IPS DF 6.9 (cell line): ENCODE results near the gene GNPDA1.

ENCODE experiments used
- DNase-seq: peaks from one replicate; pipeline ENCODE4 v3.0.0-alpha.2; 2013; ENCODE audit warnings: low read depth, low spot score
- H3K27ac ChIP-seq: one replicate; pipeline ENCODE4 v1.5.1; 2013; ENCODE audit warnings: low read length, control low read depth
- H3K27me3 ChIP-seq: 2 replicates; pipeline ENCODE4 v1.6.1; 2013; ENCODE audit warnings: mild to moderate bottlenecking, low read length; ENCODE audit not compliant: control insufficient read depth, insufficient read depth
- H3K36me3 ChIP-seq: 2 replicates; pipeline ENCODE4 v1.6.1; 2013; ENCODE audit warnings: low read length; ENCODE audit not compliant: control insufficient read depth, insufficient read depth
- H3K4me1 ChIP-seq: 2 replicates; pipeline ENCODE4 v1.6.1; 2013; ENCODE audit warnings: low read length; ENCODE audit not compliant: control insufficient read depth, insufficient read depth
- H3K4me3 ChIP-seq: 2 replicates; pipeline ENCODE4 v1.5.1; 2013; ENCODE audit warnings: mild to moderate bottlenecking, low read length
- H3K9me3 ChIP-seq: 2 replicates; pipeline ENCODE4 v1.6.1; 2013; ENCODE audit warnings: low read length, inconsistent platforms; ENCODE audit not compliant: control insufficient read depth, insufficient read depth
- WGBS: extraction: QIAGEN DNeasy Blood & Tissue Kit; methylation state at CpG from one replicate; pipeline ENCODE4 v1.1.7; 2013; ENCODE audit warnings: mixed read lengths, missing lambda C conversion rate; ENCODE audit not compliant: insufficient read length, insufficient coverage; 5-methylcytosine and 5-hydroxymethylcytosine counted together

GNPDA1 gene

DNA sequence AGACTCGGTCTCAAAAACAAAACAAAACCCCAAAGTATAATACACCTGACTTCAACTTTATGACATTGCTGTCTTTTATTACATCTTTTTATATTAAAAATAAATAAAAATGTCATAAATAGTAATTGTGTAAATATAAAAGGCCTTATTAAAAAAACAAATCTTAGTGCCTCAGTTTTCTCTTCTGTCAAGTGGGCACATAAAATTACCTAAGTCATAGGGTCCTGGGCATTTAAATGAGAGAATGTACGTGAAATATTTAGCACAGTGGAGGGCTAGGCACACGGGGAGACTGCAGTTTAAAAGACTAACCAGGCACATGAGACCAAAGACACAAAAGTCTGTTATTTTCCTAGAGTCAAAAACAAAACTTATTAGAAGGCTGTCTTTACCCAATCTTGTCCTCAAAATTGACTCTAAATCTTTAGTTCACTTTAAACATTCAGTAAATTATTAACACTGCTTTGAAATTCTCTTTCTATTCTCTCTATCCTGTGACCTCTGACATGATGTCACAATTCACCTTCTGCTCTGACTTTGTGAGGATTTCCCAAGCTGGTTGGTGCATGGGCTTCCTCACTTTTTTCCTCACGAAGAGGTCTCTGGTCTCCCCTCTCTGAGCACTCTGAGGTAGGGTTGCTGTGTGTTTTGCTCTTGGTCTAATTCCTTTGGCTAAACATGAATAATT is 46.4 kb downstream of the GNPDA1 start:
- no peaks in the 10 kb centered on the region for H3K9me3 ChIP-seq
- no peaks in the 10 kb centered on the region for H3K27me3 ChIP-seq
- no peak overlapping the region for H3K4me3 ChIP-seq
- no CpG with 5 or more reads among the region's 4 CpGs for WGBS
- H3K36me3 ChIP-seq = no peaks in the 10 kb centered on the region
- H3K4me1 ChIP-seq = no peaks in the 10 kb centered on the region; the same call in 1 of the 2 replicates
- H3K27ac ChIP-seq = no peak overlapping the region
- no peak for DNase-seq

DNA sequence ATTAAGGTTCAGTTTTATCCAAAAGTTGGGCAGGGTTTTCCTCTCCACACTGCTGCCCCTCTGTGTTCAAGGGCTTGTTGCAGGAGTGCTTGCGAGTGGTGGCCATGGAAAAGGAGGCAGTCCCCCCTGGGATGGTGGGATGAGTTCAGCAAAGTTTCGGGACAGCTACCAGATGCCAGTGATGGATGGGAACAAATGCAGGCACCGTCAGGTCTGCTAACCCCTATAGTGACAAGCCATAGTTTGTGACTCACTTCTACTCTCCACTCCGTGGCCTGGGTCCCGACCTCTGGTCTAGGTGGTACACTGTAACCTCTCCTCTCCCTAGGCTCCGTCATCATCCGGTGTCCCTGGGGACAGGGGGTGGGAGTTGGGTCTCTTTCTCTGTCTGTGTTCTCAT is 47.8 kb downstream of the GNPDA1 start:
- WGBS = no CpG with 5 or more reads among the region's 7 CpGs
- no peak for DNase-seq
- Histone ChIP-seq H3K4me3 (no peak overlapping the region), H3K9me3 (no peaks in the 10 kb centered on the region), H3K4me1 (peaks cover 2% of the 10 kb centered on the region; the same call in 1 of the 2 replicates), H3K36me3 (no peaks in the 10 kb centered on the region), H3K27me3 (no peaks in the 10 kb centered on the region), H3K27ac (no peak overlapping the region)

DNA sequence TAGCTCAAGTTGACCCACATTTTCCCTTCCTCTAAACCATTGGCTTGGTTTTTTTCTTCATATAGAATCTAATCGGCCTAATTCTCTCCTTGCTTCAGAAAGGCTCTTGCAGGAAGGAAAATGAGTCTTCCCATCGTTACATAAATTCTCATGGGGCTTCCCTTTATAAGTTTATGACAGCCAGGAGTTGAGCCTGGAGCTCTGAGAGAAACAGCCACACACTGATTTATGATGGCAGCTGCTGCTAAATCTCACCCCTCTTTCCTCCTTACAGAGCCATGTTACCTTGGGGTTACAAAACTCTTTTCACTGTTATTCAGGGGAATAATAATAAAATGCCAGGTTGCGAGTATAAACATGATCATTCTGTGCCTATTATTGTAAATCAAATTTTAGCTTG is 49.1 kb downstream of the GNPDA1 start:
- no peak overlapping the region for H3K27ac ChIP-seq
- H3K27me3 ChIP-seq = no peaks in the 10 kb centered on the region
- H3K9me3 ChIP-seq = no peaks in the 10 kb centered on the region
- no peak for DNase-seq
- no CpG with 5 or more reads among the region's 3 CpGs for WGBS
- no peaks in the 10 kb centered on the region for H3K36me3 ChIP-seq
- peaks cover 4% of the 10 kb centered on the region; the same call in 1 of the 2 replicates for H3K4me1 ChIP-seq
- no peak overlapping the region for H3K4me3 ChIP-seq

DNA sequence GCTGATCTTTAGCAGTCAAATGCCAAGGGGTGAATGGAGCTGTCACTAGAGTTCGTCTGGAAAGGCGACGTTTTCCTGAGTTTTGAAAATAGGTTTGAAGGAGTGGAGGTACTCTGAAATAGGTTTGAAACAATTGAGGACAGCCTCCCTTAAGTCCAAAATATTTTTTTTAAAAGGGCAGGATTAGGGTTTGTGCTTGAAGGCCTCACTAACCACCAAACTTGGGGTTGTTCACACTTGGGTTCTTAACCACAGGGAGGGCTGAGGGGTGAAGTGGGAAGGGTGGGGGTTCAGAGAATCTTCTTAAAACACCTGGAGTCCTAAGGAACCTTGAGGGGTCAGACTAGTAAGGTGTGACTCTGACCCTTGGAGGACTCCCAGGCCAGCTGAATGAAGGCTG is 51.4 kb downstream of the GNPDA1 start:
- Histone ChIP-seq H3K36me3 (no peaks in the 10 kb centered on the region), H3K27ac (no peak overlapping the region), H3K4me3 (no peak overlapping the region), H3K9me3 (no peaks in the 10 kb centered on the region), H3K4me1 (peaks cover 4% of the 10 kb centered on the region; the same call in 1 of the 2 replicates), H3K27me3 (no peaks in the 10 kb centered on the region)
- no peak for DNase-seq
- no CpG with 5 or more reads among the region's 3 CpGs for WGBS

DNA sequence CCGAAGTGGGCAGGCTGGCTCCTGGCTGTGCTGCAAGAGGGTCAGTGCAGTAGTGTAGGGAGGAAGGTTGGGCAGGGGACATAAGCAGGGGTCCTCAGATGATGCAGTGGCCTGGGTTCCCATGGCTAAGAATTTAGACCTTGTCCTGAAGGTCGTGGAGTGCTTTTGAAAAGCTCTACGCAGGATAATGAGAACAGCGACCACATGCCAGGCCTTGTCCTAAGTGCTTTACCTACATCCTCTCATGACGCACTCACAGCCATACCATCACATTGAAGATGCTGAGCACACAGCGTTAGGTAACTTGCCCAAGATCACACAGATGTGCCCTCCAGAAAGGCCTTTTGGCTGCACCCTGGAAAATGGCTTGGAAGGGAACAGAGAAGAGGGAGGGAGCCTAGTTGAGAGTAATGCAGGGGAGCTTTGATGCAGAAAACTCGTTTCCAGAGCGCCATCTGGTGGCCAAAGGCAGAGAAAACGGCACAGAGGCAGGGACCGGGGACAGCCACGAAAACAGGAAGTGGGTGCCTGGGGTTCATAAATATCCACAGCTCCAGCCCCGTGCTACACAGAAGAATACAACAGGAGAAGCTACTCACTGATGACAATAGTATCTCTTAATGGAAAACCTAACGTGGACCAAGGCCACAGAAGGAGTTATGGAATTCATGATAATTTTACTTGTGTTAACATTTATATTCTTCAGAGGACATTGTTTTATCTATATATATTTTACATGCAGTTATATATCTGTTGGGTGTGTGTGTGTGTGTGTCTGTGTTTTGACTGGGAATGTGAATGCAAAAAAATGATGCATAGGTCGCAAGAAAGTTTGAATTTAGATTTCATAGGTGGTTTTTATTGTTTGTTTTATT is 52.1 kb downstream of the GNPDA1 start:
- no peaks in the 10 kb centered on the region for H3K27me3 ChIP-seq
- peak; percentile 75 for DNase-seq
- no peak overlapping the region for H3K27ac ChIP-seq
- H3K4me1 ChIP-seq = peaks cover 4% of the 10 kb centered on the region; the same call in 1 of the 2 replicates
- no peaks in the 10 kb centered on the region for H3K9me3 ChIP-seq
- no CpG with 5 or more reads among the region's 14 CpGs for WGBS
- no peak overlapping the region for H3K4me3 ChIP-seq
- H3K36me3 ChIP-seq = no peaks in the 10 kb centered on the region

DNA sequence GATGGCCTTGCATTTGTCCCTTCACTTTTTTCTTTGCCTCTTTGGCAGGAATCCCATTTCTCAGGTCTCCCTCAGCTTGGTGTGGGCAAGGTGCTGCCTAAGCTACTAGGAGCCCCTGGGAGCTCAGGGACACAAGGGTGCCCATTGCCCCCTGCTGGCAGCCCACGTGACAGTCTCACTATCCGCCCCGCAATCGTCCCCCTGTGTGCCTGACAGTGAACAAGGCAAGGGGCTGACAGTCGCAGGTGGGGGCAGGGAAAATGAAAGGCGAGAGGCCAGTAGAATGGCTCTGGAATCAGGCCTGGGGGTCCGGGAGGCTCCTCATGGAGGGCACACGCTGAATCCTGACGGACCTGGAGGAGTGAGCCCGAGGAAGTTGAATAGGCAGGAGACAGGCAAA is 52.8 kb downstream of the GNPDA1 start:
- no CpG with 5 or more reads among the region's 10 CpGs for WGBS
- no peak for DNase-seq
- Histone ChIP-seq H3K36me3 (no peaks in the 10 kb centered on the region), H3K27ac (no peak overlapping the region), H3K4me3 (no peak overlapping the region), H3K9me3 (no peaks in the 10 kb centered on the region), H3K4me1 (peaks cover 4% of the 10 kb centered on the region; the same call in 1 of the 2 replicates), H3K27me3 (no peaks in the 10 kb centered on the region)

DNA sequence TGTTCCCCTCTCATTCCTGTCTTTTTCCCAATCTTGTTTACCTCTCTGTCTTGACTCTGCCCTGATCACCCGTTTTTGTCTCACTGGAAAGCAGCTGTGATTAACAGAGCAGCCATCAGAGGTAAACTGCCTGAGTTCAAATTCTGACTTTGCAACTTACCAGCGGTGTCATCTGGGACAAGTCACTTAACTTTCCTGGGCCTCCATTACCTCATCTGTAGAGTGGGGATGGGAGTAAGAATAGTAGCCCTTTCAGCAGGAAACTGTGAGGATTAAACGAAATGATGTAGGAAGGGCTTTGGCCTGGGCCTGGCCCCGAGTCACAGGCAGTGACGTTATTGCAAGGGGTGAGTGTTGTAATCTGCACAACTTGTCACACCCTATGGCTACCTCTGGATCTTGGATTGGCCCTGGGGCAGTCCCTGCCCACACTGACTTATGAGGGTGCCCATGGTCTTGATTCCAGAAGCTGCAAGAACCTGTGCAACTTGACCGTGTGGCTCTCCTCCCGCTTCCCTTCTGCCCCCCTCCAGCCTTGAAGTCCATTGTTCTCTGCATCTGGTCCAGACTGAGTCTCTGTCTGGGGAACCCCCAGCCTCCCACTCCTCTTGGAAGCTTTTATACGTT is 54.2 kb downstream of the GNPDA1 start:
- no peak for DNase-seq
- H3K27ac ChIP-seq = no peak overlapping the region
- H3K4me3 ChIP-seq = no peak overlapping the region
- H3K36me3 ChIP-seq = no peaks in the 10 kb centered on the region
- H3K9me3 ChIP-seq = no peaks in the 10 kb centered on the region
- H3K4me1 ChIP-seq = peaks cover 4% of the 10 kb centered on the region; the same call in 1 of the 2 replicates
- no peaks in the 10 kb centered on the region for H3K27me3 ChIP-seq
- WGBS = no CpG with 5 or more reads among the region's 8 CpGs

DNA sequence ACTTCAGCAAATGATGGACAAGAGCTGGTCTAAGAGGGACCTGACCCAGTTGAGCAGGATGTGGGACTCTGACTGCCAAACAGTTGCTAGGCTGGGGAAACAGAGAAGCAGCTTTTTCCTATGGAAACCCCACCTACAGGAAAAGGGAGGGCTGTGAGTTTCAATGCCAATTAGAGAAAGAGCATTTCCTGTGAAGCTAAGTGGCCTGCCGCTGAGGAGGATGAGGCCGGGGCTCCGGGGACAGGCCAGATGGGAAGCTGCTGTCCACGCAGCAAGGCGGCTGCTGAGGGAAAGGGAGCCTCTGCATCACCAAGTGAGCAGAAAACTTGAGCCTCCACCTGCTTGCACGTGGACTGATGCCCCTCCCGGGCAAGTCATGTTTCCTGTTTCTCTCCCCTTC is 54.7 kb downstream of the GNPDA1 start, which contains the start of gene PCDH12:
PCDH12 (minus strand) TSS at position 90 of the 400 bp plus-strand sequence. CDS start 351 bp downstream, outside the sequence.
- DNase-seq = no peak
- Histone ChIP-seq H3K4me1 (peaks cover 4% of the 10 kb centered on the region; the same call in 1 of the 2 replicates), H3K27me3 (no peaks in the 10 kb centered on the region), H3K9me3 (no peaks in the 10 kb centered on the region), H3K36me3 (no peaks in the 10 kb centered on the region), H3K27ac (no peak within 1 kb of the TSS), H3K4me3 (no peak within 1 kb of the TSS)
- no CpG with 5 or more reads among the region's 7 CpGs for WGBS

DNA sequence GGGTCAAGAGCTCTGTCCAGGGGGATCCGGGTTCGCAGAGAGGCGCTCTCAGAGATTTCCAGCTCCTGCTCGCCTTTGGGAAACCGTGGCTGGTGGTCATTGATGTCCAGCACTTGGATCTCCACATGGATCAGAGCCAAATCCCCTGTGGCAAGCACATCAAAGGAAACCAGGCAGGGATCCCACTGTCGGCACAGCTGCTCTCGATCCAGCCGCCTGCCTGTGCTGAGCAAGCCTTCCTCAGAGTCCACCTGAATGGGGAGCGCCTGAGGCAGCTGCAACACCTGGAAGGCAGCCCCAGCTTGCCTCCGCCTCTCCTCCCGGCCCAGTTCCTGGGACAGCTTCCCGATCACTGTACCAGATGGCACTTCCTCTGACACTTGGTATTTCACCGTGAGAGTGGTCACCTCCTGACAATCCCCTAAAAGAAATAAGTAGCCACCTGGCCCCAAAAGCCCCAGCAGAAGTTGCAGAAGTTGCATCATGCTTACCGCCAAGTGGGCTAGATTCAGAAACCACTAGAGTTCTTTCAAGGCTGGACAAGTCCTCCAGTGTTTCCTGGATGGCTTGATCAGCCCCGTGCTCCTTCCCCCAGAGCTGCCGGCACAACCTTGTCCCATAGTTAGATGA is 55.3 kb downstream of the GNPDA1 start:
- Histone ChIP-seq H3K4me3 (no peak overlapping the region), H3K4me1 (peaks cover 4% of the 10 kb centered on the region; the same call in 1 of the 2 replicates), H3K27ac (no peak overlapping the region), H3K9me3 (no peaks in the 10 kb centered on the region), H3K27me3 (no peaks in the 10 kb centered on the region), H3K36me3 (no peaks in the 10 kb centered on the region)
- no peak for DNase-seq
- no CpG with 5 or more reads among the region's 16 CpGs for WGBS

DNA sequence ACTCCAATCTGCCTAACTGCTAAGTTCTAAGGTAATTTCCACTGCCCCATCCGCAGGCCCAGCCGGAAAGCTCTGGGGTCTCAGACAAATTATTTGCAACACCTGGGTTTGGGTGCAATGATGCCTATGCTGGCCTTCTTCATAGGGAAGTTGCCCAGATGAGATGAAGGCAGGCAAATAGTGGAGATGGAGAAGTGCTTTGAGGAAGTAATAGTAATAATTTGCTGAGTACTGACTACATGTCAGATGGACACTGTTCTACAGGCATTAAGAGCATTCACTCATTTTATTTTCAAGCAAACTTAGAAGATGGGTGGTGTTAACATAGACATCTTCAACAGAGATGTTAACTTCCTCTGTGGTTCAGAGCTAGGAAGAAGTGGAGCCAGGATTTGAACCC is 58.6 kb downstream of the GNPDA1 start:
- no CpG with 5 or more reads among the region's 2 CpGs for WGBS
- no peak overlapping the region for H3K4me3 ChIP-seq
- no peak overlapping the region for H3K27ac ChIP-seq
- no peaks in the 10 kb centered on the region for H3K36me3 ChIP-seq
- DNase-seq = no peak
- H3K27me3 ChIP-seq = no peaks in the 10 kb centered on the region
- peaks cover 1% of the 10 kb centered on the region; the same call in 1 of the 2 replicates for H3K4me1 ChIP-seq
- H3K9me3 ChIP-seq = no peaks in the 10 kb centered on the region
